Fibroblast of lung (primary cell): ENCODE results near the gene GRIK4. TPM values are rescaled to one million over a fixed set of nuclear protein-coding genes. Genes with fewer than 3 reads are reported as not detected.

Experiments used
- DNase-seq, 2 donors: peaks; one replicate each; pipeline versions ENCODE4 v3.0.0 to v3.0.0-alpha.2; 2010; ENCODE audit warnings: low read depth in 2 of 2
- H2AFZ ChIP-seq: 2 replicates; pipeline ENCODE4 v1.5.1; 2012; ENCODE audit warnings: low read length, control low read depth, inconsistent platforms
- H3K27ac ChIP-seq: 2 replicates; pipeline ENCODE4 v1.5.1; 2011; ENCODE audit warnings: low read length, control low read depth; ENCODE audit not compliant: insufficient read depth
- H3K27me3 ChIP-seq: 2 replicates; pipeline ENCODE4 v1.5.1; 2011; ENCODE audit warnings: mild to moderate bottlenecking, low read length; ENCODE audit not compliant: control insufficient read depth, insufficient read depth
- H3K36me3 ChIP-seq: 2 replicates; pipeline ENCODE4 v1.5.1; 2011; ENCODE audit warnings: low read length; ENCODE audit not compliant: control insufficient read depth, insufficient read depth
- H3K4me1 ChIP-seq: 2 replicates; pipeline ENCODE4 v1.5.1; 2011; ENCODE audit warnings: low read length; ENCODE audit not compliant: control insufficient read depth, insufficient read depth; ENCODE audit errors: extremely low read depth
- H3K4me2 ChIP-seq: 2 replicates; pipeline ENCODE4 v1.5.1; 2011; ENCODE audit warnings: low read length, control low read depth; ENCODE audit not compliant: insufficient read depth; ENCODE audit errors: extremely low read depth
- H3K4me3 ChIP-seq, 4 experiments: fragments of 200-600 bp in 1 of 4; sonication (generic) in 1 of 4; replicated peaks in 1 of 4; 2 replicates each; pipeline ENCODE4 v1.5.1; 2011 to 2016; ENCODE audit warnings: low read length in 4 of 4, low read depth in 3 of 4, mild to moderate bottlenecking in 3 of 4, control low read depth in 2 of 4, inconsistent platforms in 1 of 4, mixed read lengths in 1 of 4; ENCODE audit not compliant: insufficient read depth in 1 of 4; ENCODE audit errors: control extremely low read depth in 1 of 4
- H3K79me2 ChIP-seq: 2 replicates; pipeline ENCODE4 v1.5.1; 2012; ENCODE audit warnings: mild to moderate bottlenecking, low read length, inconsistent platforms; ENCODE audit not compliant: control insufficient read depth, insufficient read depth
- H3K9ac ChIP-seq: 2 replicates; pipeline ENCODE4 v1.5.1; 2011; ENCODE audit warnings: mild to moderate bottlenecking, low read length, control low read depth; ENCODE audit not compliant: insufficient read depth
- H3K9me3 ChIP-seq: 2 replicates; pipeline ENCODE4 v1.5.1; 2012; ENCODE audit warnings: low read depth, low read length; ENCODE audit not compliant: control insufficient read depth, insufficient read depth
- H4K20me1 ChIP-seq: 2 replicates; pipeline ENCODE4 v1.5.1; 2011; ENCODE audit warnings: low read length; ENCODE audit not compliant: control insufficient read depth, insufficient read depth; ENCODE audit errors: extremely low read depth
- CTCF ChIP-seq, 2 donors: IDR thresholded peaks in 1 of 2; conservative IDR thresholded peaks in 1 of 2; 1 replicate in 1 of 2; 2 replicates in 1 of 2; pipeline ENCODE4 v1.5.1; 2011 to 2012; ENCODE audit warnings: low read length in 2 of 2, control low read depth in 1 of 2, inconsistent platforms in 1 of 2, low read depth in 1 of 2, mild to moderate bottlenecking in 1 of 2
- EZH2 ChIP-seq: IDR thresholded peaks from 2 replicates; pipeline ENCODE4 v1.5.1; 2012; ENCODE audit warnings: low read length, control low read depth, mild to moderate bottlenecking; ENCODE audit errors: missing control alignments
- polyA minus RNA-seq: library from RNA; depleted of rRNA, polyadenylated mRNA; stranded (reverse); fragments of >200 nt; gene quantifications from 2 replicates; pipeline ENCODE4 v1.2.3, GENCODE V29; 2011; ENCODE audit warnings: low replicate concordance
- polyA plus RNA-seq, 2 donors: library from polyadenylated mRNA; depleted of rRNA in 1 of 2; stranded (reverse) in 1 of 2; unstranded in 1 of 2; fragments of >200 nt; gene quantifications; 2 replicates each; pipeline ENCODE4 v1.2.1, GENCODE V29; 2011 to 2012; ENCODE audit warnings: missing spikeins in 1 of 2
- total RNA-seq: library from RNA; depleted of rRNA; stranded (reverse); fragments of >200 nt; gene quantifications from 2 replicates; pipeline ENCODE4 v1.2.1, GENCODE V29; 2014

The GRIK4 gene
- total RNA-seq (0.17 and 0.77 TPM in 2 replicates), polyA plus RNA-seq (0.33 and 1.5 TPM in 2 replicates), polyA minus RNA-seq (0.82 and 2.8 TPM in 2 replicates)
- 0.48 and 1.6 TPM in 2 replicates for polyA plus RNA-seq (2012)

- H2AFZ ChIP-seq = peak within 1 kb of the TSS; percentile 26
- peak within 1 kb of the TSS in 3 of 4 experiments; percentile 25 to 48 (median 33) for H3K4me3 ChIP-seq
- H3K79me2 ChIP-seq = no peaks in the 10 kb centered on the region
- H4K20me1 ChIP-seq = peaks cover 2% of the 10 kb centered on the region
- no peaks in the 10 kb centered on the region for H3K9me3 ChIP-seq
- no peak within 1 kb of the TSS for H3K27ac ChIP-seq
- TF ChIP-seq EZH2 = no peak
- peak; percentile 79 to 91 for TF ChIP-seq CTCF (conservative IDR thresholded peaks at IDR 0.05 in 1 of 2, IDR thresholded peaks at IDR 0.05 in 1 of 2; ENCODE audit: low read depth in 1 of 2, low read length in 2 of 2)
- H3K4me2 ChIP-seq = no peak within 1 kb of the TSS
- H3K36me3 ChIP-seq = no peaks in the 10 kb centered on the region
- no peaks in the 10 kb centered on the region for H3K4me1 ChIP-seq
- peaks cover 3% of the 10 kb centered on the region for H3K27me3 ChIP-seq
- DNase-seq = peak; percentile 50 to 70
- peak within 1 kb of the TSS; percentile 32 for H3K9ac ChIP-seq
These were observed at the start of gene GRIK4 for GRCh38 chr11:120511116-120511819. GRIK4 (plus strand) TSS chr11:120511748; CDS start chr11:120660319, 148,571 bp downstream.

- no peaks in the 10 kb centered on the region for H3K79me2 ChIP-seq
- no peak overlapping the region for H3K27ac ChIP-seq
- H3K4me2 ChIP-seq = no peak overlapping the region
- no peak overlapping the region for H3K4me3 ChIP-seq
- peaks cover 5% of the 10 kb centered on the region for H3K36me3 ChIP-seq
- no peaks in the 10 kb centered on the region for H4K20me1 ChIP-seq
- H3K27me3 ChIP-seq = no peaks in the 10 kb centered on the region
- TF ChIP-seq EZH2 (no peak), CTCF (conservative IDR thresholded peaks at IDR 0.05 in 1 of 2, IDR thresholded peaks at IDR 0.05 in 1 of 2; ENCODE audit: low read depth in 1 of 2, low read length in 2 of 2) (no peak)
- H3K4me1 ChIP-seq = no peaks in the 10 kb centered on the region
- H3K9me3 ChIP-seq = no peaks in the 10 kb centered on the region
- H3K9ac ChIP-seq = no peak overlapping the region
- DNase-seq = peak in 1 of 2 donors; percentile 65
- no peak overlapping the region for H2AFZ ChIP-seq
These were observed 48.7 kb upstream of the GRIK4 start for GRCh38 chr11:120462825-120463224.

- Histone ChIP-seq H3K27ac (no peak overlapping the region), H3K9ac (no peak overlapping the region), H3K4me2 (no peak overlapping the region), H3K79me2 (no peaks in the 10 kb centered on the region), H3K9me3 (no peaks in the 10 kb centered on the region), H3K36me3 (peaks cover 7% of the 10 kb centered on the region), H3K4me1 (no peaks in the 10 kb centered on the region), H3K4me3 (no peak overlapping the region), H2AFZ (no peak overlapping the region), H4K20me1 (no peaks in the 10 kb centered on the region), H3K27me3 (no peaks in the 10 kb centered on the region)
- no peak for DNase-seq
- TF ChIP-seq EZH2 (no peak), CTCF (conservative IDR thresholded peaks at IDR 0.05 in 1 of 2, IDR thresholded peaks at IDR 0.05 in 1 of 2; ENCODE audit: low read depth in 1 of 2, low read length in 2 of 2) (no peak)
These were observed 45.5 kb upstream of the GRIK4 start for GRCh38 chr11:120465921-120466534.
